Spleen (tissue), 11 donors: ENCODE measurements around the gene STK24. TPM values are rescaled to one million over a fixed set of nuclear protein-coding genes. Genes with fewer than 3 reads are reported as not detected.

Experiments used
- DNase-seq: peaks from one replicate; pipeline ENCODE4 v3.0.0-alpha.2; 2020
- H3K27ac ChIP-seq, 8 donors: fragments of 200-600 bp; sonication (generic) in 7 of 8; 1 replicate in 4 of 8; 2 replicates in 4 of 8; pipeline versions ENCODE4 v1.5.0 to v1.8.0; 2016 to 2021; ENCODE audit warnings: inconsistent platforms in 4 of 8, mild to moderate bottlenecking in 4 of 8, moderate library complexity in 1 of 8
- H3K27me3 ChIP-seq, 7 donors: fragments of 200-600 bp; sonication (generic) in 6 of 7; replicated peaks in 1 of 7; 1 replicate in 4 of 7; 2 replicates in 3 of 7; pipeline versions ENCODE4 v1.5.0 to v1.8.0; 2016 to 2021; ENCODE audit warnings: inconsistent platforms in 3 of 7, mild to moderate bottlenecking in 1 of 7
- H3K36me3 ChIP-seq, 6 donors: fragments of 200-600 bp; sonication (generic) in 5 of 6; 1 replicate in 4 of 6; 2 replicates in 2 of 6; pipeline versions ENCODE4 v1.5.0 to v1.8.0; 2016 to 2021; ENCODE audit warnings: inconsistent platforms in 2 of 6
- H3K4me1 ChIP-seq, 6 donors: fragments of 200-600 bp; sonication (generic) in 5 of 6; 1 replicate in 3 of 6; 2 replicates in 3 of 6; pipeline versions ENCODE4 v1.5.0 to v1.8.0; 2016 to 2021; ENCODE audit warnings: inconsistent platforms in 3 of 6
- H3K4me3 ChIP-seq, 8 donors: fragments of 200-600 bp; sonication (generic) in 7 of 8; 1 replicate in 4 of 8; 2 replicates in 4 of 8; pipeline versions ENCODE4 v1.5.0 to v1.8.0; 2016 to 2021; ENCODE audit warnings: inconsistent platforms in 4 of 8, mild to moderate bottlenecking in 4 of 8, moderate library complexity in 2 of 8
- H3K9me3 ChIP-seq, 8 donors: fragments of 200-600 bp; sonication (generic) in 7 of 8; 1 replicate in 4 of 8; 2 replicates in 4 of 8; pipeline versions ENCODE4 v1.5.0 to v1.8.0; 2016 to 2021; ENCODE audit warnings: inconsistent platforms in 4 of 8
- CTCF ChIP-seq, 11 experiments: fragments of 200-600 bp in 7 of 11; fragments of 450-650 bp in 4 of 11; sonication (generic) in 4 of 11; IDR thresholded peaks in 8 of 11; conservative IDR thresholded peaks in 3 of 11; 1 replicate in 7 of 11; 2 replicates in 4 of 11; pipeline versions ENCODE4 v1.4.0 to v1.8.0; 2016 to 2021; ENCODE audit warnings: antibody characterized with exemption in 11 of 11, inconsistent platforms in 4 of 11, mild to moderate bottlenecking in 1 of 11
- POLR2A ChIP-seq, 3 donors: fragments of 450-650 bp; IDR thresholded peaks; one replicate each; pipeline ENCODE4 v1.5.1; 2017; ENCODE audit warnings: antibody characterized with exemption in 3 of 3, mild to moderate bottlenecking in 1 of 3
- POLR2AphosphoS5 ChIP-seq, 3 donors: sonication (generic); formaldehyde crosslinking; IDR thresholded peaks; one replicate each; pipeline ENCODE4 v1.5.1; 2017; ENCODE audit warnings: antibody characterized with exemption in 3 of 3
- WGBS, 5 donors: extraction: QIAGEN DNeasy Blood & Tissue Kit in 3 of 5; methylation state at CpG; one replicate each; pipeline versions ENCODE4 v1.1.5 to v1.1.7; 2013 to 2018; 5-methylcytosine and 5-hydroxymethylcytosine counted together
- intact Hi-C: fragments of 100-400 bp; cut with DNase I; formaldehyde crosslinking; loops from one replicate; pipeline ENCODE4 v1.15.0; 2023; ENCODE audit warnings: low total_unique reads
- polyA plus RNA-seq, 3 donors: library from polyadenylated mRNA; stranded (reverse); fragments of 200-250 nt; gene quantifications; one replicate each; pipeline ENCODE4 v1.2.1, GENCODE V29; 2013
- total RNA-seq, 7 donors: library from RNA; depleted of rRNA in 3 of 7; stranded (reverse); fragments of >200 nt in 3 of 7; fragmentation: NEBNext Ultra II Directional in 4 of 7; extraction: Animal tissue kit (Norgen Biotek cat#: 25700) in 4 of 7; gene quantifications; one replicate each; pipeline versions ENCODE4 v1.1.0 to v1.2.1, GENCODE V29; 2016 to 2021
- donor health status: healthy with polysubstance abuse.
- donor health status: DM: no; HTN: no; CAD: no; lungs with moderate emphysema.
- donor health status: DM: no; HTN: no; CAD: no.
- donor health status: Bipolar disorder and iron deficiency.
- donor health status: healthy.
- donor health status: DM: no; HTN: no; CAD: no.
- donor health status: DM: yes; HTN: yes; CAD: no.

Gene STK24
- total and polyA plus RNA-seq, 10 donors, result 36.5 to 132 (median 94.5) TPM

- no peak for TF ChIP-seq POLR2A (IDR thresholded peaks at IDR 0.05)
- TF ChIP-seq POLR2AphosphoS5 (IDR thresholded peaks at IDR 0.05), result no peak
- no peak for TF ChIP-seq CTCF (IDR thresholded peaks at IDR 0.05 in 8 of 11, conservative IDR thresholded peaks at IDR 0.05 in 3 of 11)
- peaks cover 0 to 13% (median 0%) of the 10 kb centered on the region in 7 donors for H3K27me3 ChIP-seq
- peaks cover 0 to 15% (median 7%) of the 10 kb centered on the region in 6 donors for H3K4me1 ChIP-seq
- 91 to 96% (median 93%) methylated on average over 4 of the region's 4 CpGs for WGBS, 5 donors
- intact Hi-C loops, result no loop called here
- H3K27ac ChIP-seq, result no peak overlapping the region
- peaks cover 0 to 5% (median 0%) of the 10 kb centered on the region in 6 donors for H3K36me3 ChIP-seq
- no peaks in the 10 kb centered on the region for H3K9me3 ChIP-seq
- no peak overlapping the region for H3K4me3 ChIP-seq
- no peak for DNase-seq
These were observed 169.3 kb downstream of the STK24 start for GRCh38 chr13:98407575-98407974.

- intact Hi-C loops, result no loop called here
- no peak for DNase-seq
- TF ChIP-seq CTCF (IDR thresholded peaks at IDR 0.05 in 8 of 11, conservative IDR thresholded peaks at IDR 0.05 in 3 of 11) (no peak), POLR2A (IDR thresholded peaks at IDR 0.05) (no peak), POLR2AphosphoS5 (IDR thresholded peaks at IDR 0.05) (no peak)
- Histone ChIP-seq H3K4me3 (no peak overlapping the region), H3K27ac (no peak overlapping the region), H3K9me3 (no peaks in the 10 kb centered on the region), H3K27me3 (peaks cover 0 to 9% (median 0%) of the 10 kb centered on the region in 7 donors), H3K4me1 (peaks cover 0 to 9% (median 5%) of the 10 kb centered on the region in 6 donors), H3K36me3 (peaks cover 0 to 5% (median 0%) of the 10 kb centered on the region in 6 donors)
- 90 to 98% (median 94%) methylated on average over 9 of the region's 9 CpGs for WGBS, 5 donors
These were observed 169.9 kb downstream of the STK24 start for GRCh38 chr13:98406971-98407370.

- TF ChIP-seq POLR2A (IDR thresholded peaks at IDR 0.05), result no peak
- no peak for TF ChIP-seq CTCF (IDR thresholded peaks at IDR 0.05 in 8 of 11, conservative IDR thresholded peaks at IDR 0.05 in 3 of 11)
- TF ChIP-seq POLR2AphosphoS5 (IDR thresholded peaks at IDR 0.05), result no peak
- intact Hi-C loops, result no loop called here
- peaks cover 0 to 3% (median 1%) of the 10 kb centered on the region in 6 donors for H3K4me1 ChIP-seq
- H3K27me3 ChIP-seq, result peaks cover 0 to 4% (median 0%) of the 10 kb centered on the region in 7 donors
- no peak for DNase-seq
- WGBS, 5 donors, result 85 to 93% (median 89%) methylated on average over 9 of the region's 9 CpGs
- peaks cover 0 to 5% (median 0%) of the 10 kb centered on the region in 6 donors for H3K36me3 ChIP-seq
- H3K9me3 ChIP-seq, result no peaks in the 10 kb centered on the region
- no peak overlapping the region for H3K4me3 ChIP-seq
- no peak overlapping the region for H3K27ac ChIP-seq
These were observed 170.5 kb downstream of the STK24 start for GRCh38 chr13:98406427-98406826.

- intact Hi-C loops, result no loop called here
- no peak for DNase-seq
- H3K27ac ChIP-seq, result no peak overlapping the region
- H3K36me3 ChIP-seq, result peaks cover 0 to 5% (median 0%) of the 10 kb centered on the region in 6 donors
- no peaks in the 10 kb centered on the region for H3K4me1 ChIP-seq
- no peak for TF ChIP-seq POLR2AphosphoS5 (IDR thresholded peaks at IDR 0.05)
- no peak for TF ChIP-seq POLR2A (IDR thresholded peaks at IDR 0.05)
- TF ChIP-seq CTCF (IDR thresholded peaks at IDR 0.05 in 8 of 11, conservative IDR thresholded peaks at IDR 0.05 in 3 of 11), result no peak
- no peak overlapping the region for H3K4me3 ChIP-seq
- H3K27me3 ChIP-seq, result no peaks in the 10 kb centered on the region
- H3K9me3 ChIP-seq, result no peaks in the 10 kb centered on the region
- WGBS, 5 donors, result 51 to 63% (median 59%) methylated on average over 8 of the region's 8 CpGs
These were observed 171.1 kb downstream of the STK24 start for GRCh38 chr13:98405690-98406344.
